ENCODE measurements around the gene ANKRD18A.
"Not testable (repeated sequence)": the region's sequence is repeated elsewhere in the genome, so short reads cannot be mapped to it uniquely, and the experiment has no call there.

Gene ANKRD18A

GRCh38 chr9:38629511-38629910 lies 9.1 kb upstream of the ANKRD18A start:
- no peak for DNase-seq (ENCODE audit: low read depth, low spot score)

- DNase-seq (ENCODE audit: low read depth, low spot score) = no peak
These were observed 5.6 kb upstream of the ANKRD18A start for GRCh38 chr9:38626006-38626405.

- no peak for DNase-seq (ENCODE audit: low read depth, low spot score)
These were observed 2.6 kb upstream of the ANKRD18A start for GRCh38 chr9:38622951-38623350.

GRCh38 chr9:38622288-38622674 lies 1.9 kb upstream of the ANKRD18A start:
- DNase-seq (ENCODE audit: low read depth, low spot score) = no peak

- DNase-seq (ENCODE audit: low read depth, low spot score) = no peak
These were observed 1.3 kb upstream of the ANKRD18A start for GRCh38 chr9:38621434-38622287.

- no peak for DNase-seq (ENCODE audit: low read depth, low spot score)
These were observed 594 bp downstream of the ANKRD18A start for GRCh38 chr9:38619556-38620447.

- DNase-seq (ENCODE audit: low read depth, low spot score) = not testable (repeated sequence)
These were observed 22.2 kb downstream of the ANKRD18A start for GRCh38 chr9:38598029-38598745.

GRCh38 chr9:38595117-38595516 lies 25.3 kb downstream of the ANKRD18A start:
- not testable (repeated sequence) for DNase-seq (ENCODE audit: low read depth, low spot score)

GRCh38 chr9:38591346-38592063 lies 28.9 kb downstream of the ANKRD18A start:
- DNase-seq (ENCODE audit: low read depth, low spot score) = not testable (repeated sequence)

- DNase-seq (ENCODE audit: low read depth, low spot score) = not testable (repeated sequence)
These were observed 36.6 kb downstream of the ANKRD18A start for GRCh38 chr9:38583765-38584164.

- DNase-seq (ENCODE audit: low read depth, low spot score) = not testable (repeated sequence)
These were observed 40.3 kb downstream of the ANKRD18A start for GRCh38 chr9:38580112-38580511.

GRCh38 chr9:38576181-38576580 lies 44.2 kb downstream of the ANKRD18A start:
- not testable (repeated sequence) for DNase-seq (ENCODE audit: low read depth, low spot score)

GRCh38 chr9:38566048-38566447 lies 54.3 kb downstream of the ANKRD18A start:
- DNase-seq (ENCODE audit: low read depth, low spot score) = not testable (repeated sequence)

GRCh38 chr9:38565178-38565577 lies 55.2 kb downstream of the ANKRD18A start:
- DNase-seq (ENCODE audit: low read depth, low spot score) = not testable (repeated sequence)

GRCh38 chr9:38563911-38564310 lies 56.5 kb downstream of the ANKRD18A start:
- DNase-seq (ENCODE audit: low read depth, low spot score) = not testable (repeated sequence)

GRCh38 chr9:38561134-38561533 lies 59.3 kb downstream of the ANKRD18A start:
- DNase-seq (ENCODE audit: low read depth, low spot score) = not testable (repeated sequence)

- DNase-seq (ENCODE audit: low read depth, low spot score) = not testable (repeated sequence)
These were observed 61.2 kb downstream of the ANKRD18A start for GRCh38 chr9:38559172-38559571.

- DNase-seq (ENCODE audit: low read depth, low spot score) = not testable (repeated sequence)
These were observed 62.6 kb downstream of the ANKRD18A start for GRCh38 chr9:38557746-38558145.

GRCh38 chr9:38554966-38555365 lies 65.4 kb downstream of the ANKRD18A start:
- DNase-seq (ENCODE audit: low read depth, low spot score) = not testable (repeated sequence)

- not testable (repeated sequence) for DNase-seq (ENCODE audit: low read depth, low spot score)
These were observed 67.4 kb downstream of the ANKRD18A start for GRCh38 chr9:38553019-38553418.
